Activated T-helper 9 cell treated with anti-CD3 and anti-CD28 coated beads, Interleukin-2, amount 50 U/mL, for 16 hours (primary cell): ENCODE results near the gene RTL10.
"Not testable (repeated sequence)": the region's sequence is repeated elsewhere in the genome, so short reads cannot be mapped to it uniquely, and the experiment has no call there.

Experiments used
- DNase-seq: peaks from one replicate; pipeline ENCODE4 v3.0.0-alpha.2; 2020; ENCODE audit warnings: low read depth

RTL10 gene

DNA sequence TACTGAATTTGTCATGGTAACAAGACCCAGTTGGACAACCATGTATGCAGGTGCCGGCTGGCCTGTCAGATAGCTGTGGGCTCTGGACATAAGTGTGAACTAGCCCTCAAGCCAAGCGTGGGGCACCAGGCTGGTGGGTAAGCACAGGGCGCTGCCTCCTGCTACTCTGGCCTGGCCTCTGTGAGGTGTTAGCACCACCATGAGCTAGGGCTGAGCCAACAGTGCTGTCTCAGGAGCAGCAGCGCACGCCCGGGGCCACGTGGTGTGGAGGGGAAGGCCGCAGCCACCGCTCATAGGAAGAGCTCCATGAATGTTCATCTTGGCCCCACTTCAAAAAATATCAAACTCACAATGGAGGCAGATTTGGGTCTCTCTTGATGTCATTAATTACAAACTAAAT lies 35.3 kb upstream of the RTL10 start:
- DNase-seq = no peak

- no peak for DNase-seq
These were observed 33.6 kb upstream of the RTL10 start for GRCh38 chr22:19888131-19888746.

GRCh38 chr22:19887256-19887985 lies 32.7 kb upstream of the RTL10 start:
- DNase-seq = no peak

- no peak for DNase-seq
These were observed 32.1 kb upstream of the RTL10 start for GRCh38 chr22:19886605-19887255.

DNA sequence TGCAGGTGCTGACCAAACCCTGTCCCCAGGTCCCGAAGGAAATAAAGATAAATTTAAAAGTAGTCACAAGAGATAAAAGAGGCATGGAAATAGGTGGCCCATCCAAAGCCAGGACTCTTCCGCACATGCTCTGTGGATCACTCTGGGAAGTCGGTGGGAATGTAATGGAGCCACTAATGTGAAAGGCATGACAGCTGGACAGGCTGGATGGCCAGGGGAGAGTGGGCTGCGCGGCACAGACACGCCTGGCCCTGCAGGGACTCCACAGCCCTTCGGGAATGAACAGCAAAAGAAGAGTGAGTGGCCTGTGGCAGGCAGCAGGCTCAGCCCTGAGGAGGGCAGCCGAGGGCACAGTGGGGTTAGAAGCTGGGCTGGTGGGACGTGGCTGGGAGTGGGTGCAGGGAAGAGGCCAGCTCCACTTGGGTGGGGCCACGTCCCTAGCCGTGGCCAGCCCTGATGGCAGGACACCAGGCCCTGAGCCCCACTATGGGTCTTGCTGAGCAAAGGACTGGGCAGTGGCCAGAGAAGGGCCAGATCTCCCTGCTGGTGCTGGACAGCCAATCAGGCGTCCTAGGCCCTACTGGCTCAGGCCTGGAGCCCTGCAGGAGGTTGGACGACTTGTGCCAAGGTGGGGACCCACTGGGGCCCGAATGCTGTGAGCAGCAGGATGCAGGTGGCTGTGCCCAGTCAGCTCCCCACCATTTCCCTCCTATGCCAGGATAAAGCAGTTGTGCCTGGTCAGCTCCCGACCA lies 31.3 kb upstream of the RTL10 start:
- DNase-seq = no peak

DNA sequence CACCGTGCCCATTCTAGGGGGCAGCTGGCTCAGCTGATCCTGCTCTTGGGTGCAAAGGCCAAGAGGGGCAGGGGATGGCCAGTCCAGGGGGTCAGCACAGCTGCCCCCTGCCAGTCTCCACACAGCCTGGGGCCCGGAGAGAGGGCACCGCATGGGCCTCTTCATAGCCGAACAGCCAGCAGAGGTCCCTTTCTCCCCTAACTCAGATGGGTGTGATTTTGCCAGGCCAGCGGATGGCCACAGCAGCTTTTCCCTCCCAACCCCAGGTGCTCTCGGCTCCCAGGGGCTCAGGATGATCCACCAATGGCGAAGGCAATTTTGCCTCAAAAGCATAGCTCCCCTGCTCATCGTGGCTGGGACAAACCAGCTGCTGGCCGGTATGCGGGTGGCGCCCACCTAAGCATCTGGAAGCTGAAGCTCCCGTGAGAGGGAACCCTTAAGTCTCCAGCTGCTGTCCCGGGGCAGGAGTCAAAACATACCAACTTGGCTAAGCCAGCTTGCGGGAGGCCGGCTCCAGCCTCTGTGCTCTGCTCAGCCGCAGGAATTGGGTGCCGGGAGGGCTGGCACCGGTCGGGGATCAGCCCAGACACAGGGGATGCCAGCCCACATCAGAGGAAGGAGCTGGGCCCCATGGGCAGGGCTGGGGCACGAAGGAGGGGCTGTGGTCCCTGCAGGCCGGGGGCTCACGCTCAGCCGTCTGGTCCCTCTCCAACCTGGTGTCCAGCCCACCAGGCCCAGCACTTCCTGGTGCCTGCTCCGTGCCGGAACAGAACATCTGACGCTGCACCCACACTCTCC lies 30.5 kb upstream of the RTL10 start:
- no peak for DNase-seq

GRCh38 chr22:19884161-19884953 lies 29.7 kb upstream of the RTL10 start:
- DNase-seq = no peak

GRCh38 chr22:19883446-19883845 lies 28.8 kb upstream of the RTL10 start:
- DNase-seq = not testable (repeated sequence)

- DNase-seq = no peak
These were observed 28.0 kb upstream of the RTL10 start for GRCh38 chr22:19882446-19883381.

- DNase-seq = no peak
These were observed 26.3 kb upstream of the RTL10 start for GRCh38 chr22:19880786-19881569.

DNA sequence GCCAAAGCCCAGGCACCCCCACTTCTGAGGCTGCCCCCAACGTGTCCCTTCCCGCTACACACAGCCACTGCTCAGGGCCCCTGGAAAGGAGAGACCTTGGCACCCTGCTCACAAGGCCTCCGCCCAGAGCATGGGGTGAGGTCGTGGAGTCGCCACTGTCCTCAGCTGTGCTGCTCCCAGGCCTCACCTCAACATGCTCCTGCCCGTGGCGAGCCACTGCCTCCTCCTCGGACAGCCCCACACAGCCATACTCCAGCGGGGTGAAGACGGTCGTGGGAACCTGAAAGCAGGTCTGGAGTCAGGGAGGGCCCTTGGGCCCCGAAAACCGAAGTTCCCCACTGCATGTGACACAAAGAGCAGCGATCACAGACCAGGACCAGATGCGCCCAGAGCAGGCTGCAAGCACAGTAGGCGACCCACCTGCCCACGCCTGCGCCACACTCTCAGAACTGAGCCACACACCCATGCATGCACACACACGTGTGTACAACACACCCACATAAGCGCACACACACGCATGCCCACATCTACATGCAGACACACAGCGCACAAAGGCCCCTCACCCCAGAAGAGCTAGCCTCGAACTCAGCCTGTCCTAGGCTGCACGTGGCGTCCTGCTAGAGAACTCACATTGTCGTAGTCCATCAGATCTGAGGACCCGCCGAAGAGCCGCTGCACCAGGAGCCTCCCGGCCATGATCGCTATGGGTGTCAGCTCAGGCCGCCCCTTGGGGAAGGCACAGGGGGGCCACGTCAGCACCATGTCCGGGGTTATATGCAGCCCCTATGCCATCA lies 25.5 kb upstream of the RTL10 start:
- no peak for DNase-seq

- no peak for DNase-seq
These were observed 24.9 kb upstream of the RTL10 start for GRCh38 chr22:19879643-19879991.

DNA sequence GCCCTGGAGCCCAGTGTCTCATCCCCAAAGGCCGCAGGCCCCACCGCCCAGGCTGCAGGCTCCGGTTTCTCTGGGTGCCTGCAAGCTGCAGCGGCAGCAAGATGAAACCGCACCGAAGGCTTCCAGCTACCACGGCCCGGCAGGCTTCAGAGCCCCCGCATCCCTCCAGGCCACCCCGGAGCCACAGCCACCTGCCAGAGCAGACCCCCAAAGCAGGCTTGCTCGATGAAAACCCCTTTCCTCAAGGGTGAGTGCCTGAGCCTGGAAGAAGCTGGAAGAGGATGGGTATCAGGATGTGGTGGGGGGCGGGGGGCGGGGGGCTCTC lies 24.5 kb upstream of the RTL10 start:
- DNase-seq = no peak

GRCh38 chr22:19878461-19879245 lies 24.0 kb upstream of the RTL10 start:
- DNase-seq = no peak

GRCh38 chr22:19877626-19878339 lies 23.1 kb upstream of the RTL10 start:
- DNase-seq = no peak

GRCh38 chr22:19876941-19877625 lies 22.4 kb upstream of the RTL10 start:
- DNase-seq = no peak
